LNCAP (cell line): ENCODE results near the gene SMARCA5.

ENCODE experiments used
- CTCF ChIP-seq: fragments of 450-650 bp; IDR thresholded peaks from 2 replicates; pipeline ENCODE4 v1.5.1; 2017; ENCODE audit warnings: mild to moderate bottlenecking

The SMARCA5 gene

GRCh38 chr4:143514901-143515300, 1.4 kb downstream of the SMARCA5 start:
- no peak for TF ChIP-seq CTCF

- TF ChIP-seq CTCF: no peak
Observed at GRCh38 chr4:143515905-143516304, 2.4 kb downstream of the SMARCA5 start.

GRCh38 chr4:143517764-143518163, 4.3 kb downstream of the SMARCA5 start:
- TF ChIP-seq CTCF: no peak

GRCh38 chr4:143524211-143524610, 10.7 kb downstream of the SMARCA5 start:
- TF ChIP-seq CTCF: no peak

GRCh38 chr4:143531380-143531779, 17.9 kb downstream of the SMARCA5 start:
- TF ChIP-seq CTCF: peak; percentile 52

GRCh38 chr4:143531788-143532491, 18.4 kb downstream of the SMARCA5 start:
- TF ChIP-seq CTCF: no peak

GRCh38 chr4:143538979-143539669, 25.6 kb downstream of the SMARCA5 start:
- no peak for TF ChIP-seq CTCF
